ENCODE results near the gene SEMA7A. TPM values are rescaled to one million over a fixed set of nuclear protein-coding genes. Genes with fewer than 3 reads are reported as not detected.

The SEMA7A gene
- total RNA-seq, 1 donor from 2014 or later: 3.9 TPM

- DNase-seq (ENCODE audit: extremely low spot score in 2 of 2): no peak
- TF ChIP-seq POLR2AphosphoS5 (IDR thresholded peaks at IDR 0.05; ENCODE audit: insufficient read depth in 1 of 2, low read depth in 1 of 2) (no peak), POLR2A (IDR thresholded peaks at IDR 0.05) (no peak), CTCF (IDR thresholded peaks at IDR 0.05) (no peak)
- intact Hi-C loops (cut with DNase I): loop anchor here (10.0 kb wide), 1 partner anchor 407 kb away; the partner anchor contains the start of gene CSK
Measured at GRCh38 chr15:74377831-74378766, 55.7 kb downstream of the SEMA7A start.

GRCh38 chr15:74376825-74377581 is 56.8 kb downstream of the SEMA7A start:
- DNase-seq (ENCODE audit: extremely low spot score in 2 of 2): no peak

More at GRCh38 chr15:74377831-74378766, 55.7 kb downstream of the SEMA7A start:
- Histone ChIP-seq H3K9me3 (no peaks in the 10 kb centered on the region), H3K4me3 (no peak overlapping the region), H3K36me3 (no peaks in the 10 kb centered on the region), H3K27me3 (no peaks in the 10 kb centered on the region), H3K4me1 (peaks cover 16% of the 10 kb centered on the region), H3K27ac (no peak overlapping the region)

GRCh38 chr15:74376226-74376625 is 57.5 kb downstream of the SEMA7A start:
- Histone ChIP-seq H3K36me3 (no peaks in the 10 kb centered on the region), H3K27ac (no peak overlapping the region), H3K4me3 (no peak overlapping the region), H3K27me3 (no peaks in the 10 kb centered on the region), H3K9me3 (no peaks in the 10 kb centered on the region), H3K4me1 (peaks cover 16% of the 10 kb centered on the region)
- intact Hi-C loops (cut with DNase I): loop anchor here (10.0 kb wide), 1 partner anchor 409 kb away; the partner anchor contains the start of gene CSK
- no peak for TF ChIP-seq POLR2A (IDR thresholded peaks at IDR 0.05)
- no peak for TF ChIP-seq CTCF (IDR thresholded peaks at IDR 0.05)
- TF ChIP-seq POLR2AphosphoS5 (IDR thresholded peaks at IDR 0.05; ENCODE audit: insufficient read depth in 1 of 2, low read depth in 1 of 2): no peak
- no peak for DNase-seq (ENCODE audit: extremely low spot score in 2 of 2)

More at GRCh38 chr15:74376825-74377581, 56.8 kb downstream of the SEMA7A start:
- Histone ChIP-seq H3K36me3 (no peaks in the 10 kb centered on the region), H3K4me3 (no peak overlapping the region), H3K4me1 (peaks cover 16% of the 10 kb centered on the region), H3K27me3 (no peaks in the 10 kb centered on the region), H3K9me3 (no peaks in the 10 kb centered on the region), H3K27ac (no peak overlapping the region)
- intact Hi-C loops (cut with DNase I): loop anchor here (10.0 kb wide), 1 partner anchor 408 kb away; the partner anchor contains the start of gene CSK
- TF ChIP-seq CTCF (IDR thresholded peaks at IDR 0.05): no peak
- TF ChIP-seq POLR2AphosphoS5 (IDR thresholded peaks at IDR 0.05; ENCODE audit: insufficient read depth in 1 of 2, low read depth in 1 of 2): no peak
- TF ChIP-seq POLR2A (IDR thresholded peaks at IDR 0.05): no peak

DNA sequence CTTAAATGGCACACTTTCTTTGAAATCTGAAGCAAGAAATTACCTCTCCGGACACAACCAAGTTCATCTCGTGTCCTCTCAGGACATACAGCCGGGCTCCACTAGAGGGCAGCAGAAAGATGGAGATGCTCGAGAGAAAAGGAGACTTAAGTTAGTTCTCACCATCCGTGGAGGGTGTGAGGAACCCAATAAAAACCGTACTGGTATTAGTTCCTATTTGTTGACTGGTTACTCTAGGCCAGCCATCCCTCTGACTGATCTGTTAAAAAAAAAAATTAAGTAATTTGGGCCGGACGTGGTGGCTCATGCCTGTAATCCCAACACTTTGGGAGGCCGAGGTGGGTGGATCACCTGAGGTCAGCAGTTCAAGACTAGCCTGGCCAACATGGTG is 58.5 kb downstream of the SEMA7A start:
- intact Hi-C loops (cut with DNase I): loop anchor here (10.0 kb wide), 1 partner anchor 410 kb away; the partner anchor contains the start of gene CSK
- H3K4me1 ChIP-seq: peaks cover 16% of the 10 kb centered on the region
- no peak overlapping the region for H3K27ac ChIP-seq
- no peak for DNase-seq (ENCODE audit: extremely low spot score in 2 of 2)
- no peaks in the 10 kb centered on the region for H3K36me3 ChIP-seq
- H3K27me3 ChIP-seq: no peaks in the 10 kb centered on the region
- no peaks in the 10 kb centered on the region for H3K9me3 ChIP-seq
- TF ChIP-seq CTCF (IDR thresholded peaks at IDR 0.05): peak; percentile 55 to 67 (median 61)
- TF ChIP-seq POLR2AphosphoS5 (IDR thresholded peaks at IDR 0.05; ENCODE audit: insufficient read depth in 1 of 2, low read depth in 1 of 2): no peak
- TF ChIP-seq POLR2A (IDR thresholded peaks at IDR 0.05): no peak
- no peak overlapping the region for H3K4me3 ChIP-seq

Measured in vagina (tissue), 2 donors.